Measurements from ENCODE around the gene FBN3.
"Not testable (repeated sequence)": the region's sequence is repeated elsewhere in the genome, so short reads cannot be mapped to it uniquely, and the experiment has no call there.

The FBN3 gene

DNA sequence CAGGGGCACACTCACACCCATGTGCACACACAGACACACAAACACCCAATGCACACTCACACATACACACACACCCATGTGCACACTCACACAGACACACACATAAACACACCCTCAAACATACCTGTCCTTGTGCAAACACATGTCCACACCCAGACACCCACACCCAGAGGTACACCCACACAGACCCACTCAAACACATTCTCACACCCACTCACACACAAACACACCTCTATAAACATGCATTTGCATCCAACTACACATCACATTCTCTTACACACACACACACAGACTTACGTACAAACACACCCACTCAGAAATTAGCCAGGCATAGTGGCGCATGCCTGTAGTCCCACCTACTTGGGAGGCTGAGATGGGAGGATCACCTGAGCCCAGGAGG lies 31.4 kb downstream of the FBN3 start:
- DNase-seq (ENCODE audit: low read depth): no peak

DNA sequence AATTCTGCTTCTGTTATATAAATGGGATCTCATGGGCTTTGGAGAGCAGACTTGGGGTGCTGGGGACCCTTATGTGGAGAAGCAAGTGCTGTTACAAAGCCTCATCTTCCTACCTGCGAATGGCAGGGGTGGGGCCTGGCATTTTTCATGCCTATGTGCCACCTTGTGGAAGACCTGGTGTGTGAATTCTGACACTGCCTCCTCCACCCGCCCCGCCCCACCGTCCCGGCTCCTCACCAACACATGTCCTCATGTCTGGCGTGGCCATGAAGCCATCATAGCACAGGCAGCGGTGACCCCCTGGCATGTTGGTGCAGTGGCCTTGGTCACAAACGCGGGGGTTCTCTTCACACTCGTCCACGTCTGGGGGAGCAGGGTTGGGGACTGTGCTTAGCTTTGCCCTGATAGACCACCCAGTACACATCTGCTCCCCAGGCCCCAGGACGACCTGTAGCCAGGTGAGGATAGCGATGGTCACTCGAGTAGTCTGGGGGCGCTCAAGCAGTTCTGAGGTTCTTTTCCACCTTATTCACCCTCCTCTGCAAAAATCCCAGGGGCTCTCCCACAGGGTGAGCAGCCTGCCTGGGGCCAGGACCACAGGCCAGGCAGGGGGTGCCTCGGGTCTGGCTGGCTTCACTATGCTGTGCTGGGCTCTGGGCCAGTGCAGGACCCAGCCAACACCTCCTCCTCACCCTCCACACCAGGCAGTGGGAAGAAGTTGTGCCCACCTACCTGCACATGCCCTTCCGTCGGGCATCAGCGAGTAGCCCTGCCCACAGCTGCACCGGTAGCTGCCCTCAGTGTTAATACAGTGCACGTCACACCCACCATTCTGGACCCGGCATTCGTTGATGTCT lies 32.7 kb downstream of the FBN3 start:
- DNase-seq (ENCODE audit: low read depth): no peak

- no peak for DNase-seq (ENCODE audit: low read depth)
These were observed 33.5 kb downstream of the FBN3 start for GRCh38 chr19:8115805-8116396.

GRCh38 chr19:8113017-8113416 lies 36.4 kb downstream of the FBN3 start:
- no peak for DNase-seq (ENCODE audit: low read depth)

DNA sequence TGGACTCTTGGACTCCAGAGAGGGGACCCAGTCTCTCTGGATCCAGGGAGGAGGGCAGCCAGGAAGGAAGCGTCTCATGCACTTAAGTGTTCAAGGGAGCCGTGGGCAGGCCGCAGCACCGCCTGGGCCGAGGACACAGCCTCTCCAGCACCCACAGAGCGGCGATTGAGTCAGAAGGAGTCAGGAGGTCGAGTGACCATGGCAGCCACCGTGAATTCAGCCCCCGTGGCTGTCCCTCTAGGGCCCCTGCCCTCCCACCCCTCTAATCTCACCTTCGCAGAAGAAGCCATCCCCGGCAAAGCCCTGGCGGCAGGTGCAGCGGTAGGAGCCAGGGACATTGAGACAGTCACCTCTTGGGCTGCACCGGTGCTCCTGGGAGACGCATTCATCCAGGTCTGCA lies 38.0 kb downstream of the FBN3 start:
- no peak for DNase-seq (ENCODE audit: low read depth)

- DNase-seq (ENCODE audit: low read depth): no peak
These were observed 38.5 kb downstream of the FBN3 start for GRCh38 chr19:8110931-8111330.

DNA sequence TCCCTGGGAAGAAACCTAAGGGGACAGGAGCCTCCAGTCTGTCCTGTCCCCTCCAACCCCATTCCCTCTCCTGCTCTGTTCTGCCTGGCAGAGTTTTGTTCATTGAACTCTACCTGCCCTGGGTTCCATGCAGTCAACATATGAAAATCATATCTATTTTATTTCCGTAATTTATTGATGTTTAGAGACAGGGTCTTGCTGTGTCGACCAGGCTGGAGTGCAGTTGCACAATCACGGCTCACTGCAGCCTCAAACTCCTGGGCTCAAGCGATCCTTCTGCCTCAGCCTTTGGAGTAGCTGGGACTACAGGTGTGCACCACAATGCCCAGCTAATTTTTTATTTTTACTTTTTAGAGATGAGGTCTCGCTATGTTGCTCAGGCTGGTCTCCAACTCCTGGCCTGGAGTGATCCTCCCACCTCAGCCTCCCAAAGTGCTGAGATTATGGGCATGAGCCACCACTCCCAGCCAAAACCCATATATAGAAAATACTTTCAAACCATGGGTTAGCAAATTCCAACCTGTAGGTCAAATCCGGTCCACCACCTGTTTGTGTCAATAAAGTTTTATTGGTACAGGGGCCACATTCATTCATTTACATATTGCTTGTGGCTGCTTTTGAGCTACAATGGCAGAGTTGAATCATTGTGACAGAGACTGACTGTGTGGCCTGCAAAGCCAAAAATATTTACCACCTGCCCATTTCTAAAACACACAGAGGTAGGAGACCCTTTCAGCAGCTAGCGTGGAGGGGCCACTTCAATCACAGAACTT lies 39.3 kb downstream of the FBN3 start:
- DNase-seq (ENCODE audit: low read depth): no peak

GRCh38 chr19:8109455-8109854 lies 39.9 kb downstream of the FBN3 start:
- DNase-seq (ENCODE audit: low read depth): no peak

DNA sequence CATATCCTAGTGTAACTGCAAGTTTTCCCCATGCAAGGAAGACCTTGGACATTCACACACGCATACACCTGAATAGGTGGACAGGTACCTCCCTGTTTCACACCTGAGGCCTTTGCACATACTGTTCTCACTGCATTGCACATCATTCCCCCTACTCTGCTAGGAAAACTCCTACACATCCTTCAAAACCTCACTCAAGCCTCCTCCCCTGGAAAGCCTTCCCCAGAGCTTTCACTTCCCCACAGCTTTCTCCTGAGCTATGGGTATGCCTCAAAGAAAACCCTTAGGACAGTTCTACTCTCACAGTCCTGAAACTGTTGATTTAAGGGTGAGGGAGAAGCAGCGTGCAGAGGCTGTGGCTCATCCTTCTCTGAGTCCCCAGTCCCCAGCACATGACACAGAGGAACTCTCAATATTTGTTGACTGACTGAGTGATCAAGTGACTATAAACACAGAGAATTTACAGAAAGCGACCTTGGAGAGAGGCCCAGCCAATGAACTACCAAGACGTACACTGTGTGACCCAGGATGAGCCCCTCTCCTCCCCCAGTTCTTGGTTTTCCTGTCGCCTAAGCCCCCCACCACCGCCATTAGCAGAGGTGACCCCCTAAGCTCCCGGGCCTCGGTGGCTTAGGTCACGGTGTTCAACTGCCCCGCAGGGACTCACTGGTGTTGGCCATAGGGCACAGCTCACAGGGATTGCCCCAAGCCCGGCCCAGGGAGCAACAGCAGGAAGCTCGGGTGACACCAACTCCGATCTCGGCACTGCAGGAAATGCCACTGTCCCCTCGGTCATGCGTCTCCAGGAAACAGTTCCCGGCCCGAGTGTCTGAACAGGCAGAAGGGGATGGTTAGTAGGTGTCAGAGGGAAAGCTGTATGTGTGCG lies 40.6 kb downstream of the FBN3 start:
- no peak for DNase-seq (ENCODE audit: low read depth)

GRCh38 chr19:8107301-8107903 lies 42.0 kb downstream of the FBN3 start:
- DNase-seq (ENCODE audit: low read depth): no peak

- DNase-seq (ENCODE audit: low read depth): no peak
These were observed 43.9 kb downstream of the FBN3 start for GRCh38 chr19:8105471-8105870.

GRCh38 chr19:8101910-8102309 lies 47.5 kb downstream of the FBN3 start:
- DNase-seq (ENCODE audit: low read depth): not testable (repeated sequence)

DNA sequence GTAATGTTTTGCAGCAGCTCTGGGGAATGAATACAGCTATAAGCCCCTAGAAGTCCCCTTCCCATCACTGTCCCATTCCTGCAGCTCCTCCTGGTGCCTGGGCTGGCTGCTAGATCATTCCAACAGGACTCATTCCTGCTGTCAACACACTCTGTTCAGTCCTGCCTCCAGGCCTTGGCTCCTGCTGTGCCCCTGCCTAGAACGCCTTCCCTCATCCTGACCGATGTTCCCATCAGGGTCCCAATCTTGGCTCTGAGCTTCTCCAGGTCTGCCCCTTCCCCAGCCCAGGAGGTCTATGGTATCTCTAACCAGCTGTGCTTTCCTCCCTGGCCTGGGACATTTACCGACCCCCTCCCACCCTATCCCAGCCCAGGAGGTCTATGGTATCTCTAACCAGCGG lies 48.1 kb downstream of the FBN3 start:
- no peak for DNase-seq (ENCODE audit: low read depth)

- DNase-seq (ENCODE audit: low read depth): no peak
These were observed 51.5 kb downstream of the FBN3 start for GRCh38 chr19:8097681-8098567.

DNA sequence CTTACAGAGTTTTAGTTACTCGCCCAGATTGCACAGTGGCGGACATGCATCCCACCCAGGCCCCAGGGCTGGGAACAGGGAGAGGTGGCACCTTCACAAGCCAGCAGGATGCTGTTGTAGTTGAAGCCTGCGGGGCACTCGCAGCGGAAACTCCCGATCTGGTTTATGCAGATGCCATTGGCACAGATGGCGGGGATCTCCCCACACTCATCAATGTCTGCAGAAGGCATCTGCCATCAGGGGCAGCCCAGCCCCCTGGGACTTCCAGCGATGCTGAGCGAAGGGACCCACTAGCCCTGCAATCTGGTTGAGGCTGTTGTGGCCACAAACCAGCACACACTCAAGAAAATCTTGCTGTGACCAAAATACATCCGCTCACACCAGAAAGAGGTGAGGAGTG lies 52.2 kb downstream of the FBN3 start:
- DNase-seq (ENCODE audit: low read depth): no peak

- DNase-seq (ENCODE audit: low read depth): no peak
These were observed 53.3 kb downstream of the FBN3 start for GRCh38 chr19:8096071-8096470.

DNA sequence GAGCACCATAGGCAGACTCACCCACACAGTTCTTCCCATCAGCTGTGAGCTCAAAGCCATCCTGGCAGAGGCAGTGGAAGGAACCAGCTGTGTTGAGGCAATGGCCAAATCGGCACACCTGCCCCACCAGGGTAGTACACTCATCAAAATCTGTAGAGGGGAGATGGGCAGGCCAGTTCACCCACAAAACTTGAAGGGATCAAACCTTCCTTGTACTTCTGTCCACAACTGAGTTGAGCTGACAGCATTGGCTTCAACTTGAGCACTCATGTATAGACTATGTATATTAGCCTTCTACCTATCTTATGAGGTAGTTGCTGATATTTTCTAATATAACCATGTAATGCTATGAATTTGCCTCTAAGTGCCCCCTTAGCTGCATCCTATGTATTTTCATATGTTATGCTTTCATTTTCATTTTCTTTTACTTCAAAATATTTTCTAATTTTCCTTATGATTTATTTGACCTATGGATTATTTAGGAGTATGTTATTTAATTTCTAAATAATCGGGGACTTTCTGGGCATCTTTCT lies 54.0 kb downstream of the FBN3 start:
- no peak for DNase-seq (ENCODE audit: low read depth)

DNA sequence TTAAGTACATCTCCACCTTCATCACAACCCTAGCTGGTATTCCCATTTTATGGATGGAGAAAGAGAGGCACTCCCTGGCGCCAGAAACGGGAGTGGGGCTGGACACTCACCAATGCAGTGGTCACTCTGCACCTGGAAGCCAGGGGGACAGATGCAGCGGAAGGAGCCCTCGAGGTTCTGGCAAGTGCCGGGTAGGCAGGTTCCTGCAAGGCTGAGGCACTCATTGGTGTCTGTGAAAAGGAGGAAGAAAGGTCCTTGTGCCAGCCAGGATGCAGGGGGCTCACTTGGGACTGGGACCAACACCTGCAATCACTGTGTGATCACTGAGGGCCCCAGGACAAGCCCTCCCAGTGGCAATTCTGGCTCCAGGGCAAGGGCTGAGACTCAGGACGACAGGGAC lies 55.1 kb downstream of the FBN3 start:
- no peak for DNase-seq (ENCODE audit: low read depth)

DNA sequence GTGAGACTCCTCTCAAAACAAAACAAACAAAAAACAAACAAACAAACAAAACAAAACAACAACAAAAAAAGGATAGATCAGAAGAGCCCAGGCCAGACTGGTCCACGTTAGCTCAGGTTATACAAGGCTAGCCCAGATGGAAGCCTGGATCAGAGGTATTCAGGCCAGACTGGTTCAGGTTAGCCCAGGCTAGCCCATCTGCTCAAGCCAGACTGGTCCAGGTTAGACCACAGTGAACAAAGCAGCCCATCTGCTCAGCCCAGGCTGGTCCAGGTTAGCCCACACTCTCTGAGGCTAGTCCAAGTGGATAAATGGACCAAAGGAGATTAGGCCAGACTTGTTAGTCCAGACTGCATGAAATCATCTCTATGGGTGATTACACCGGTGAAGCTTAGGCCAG lies 55.7 kb downstream of the FBN3 start:
- no peak for DNase-seq (ENCODE audit: low read depth)

DNA sequence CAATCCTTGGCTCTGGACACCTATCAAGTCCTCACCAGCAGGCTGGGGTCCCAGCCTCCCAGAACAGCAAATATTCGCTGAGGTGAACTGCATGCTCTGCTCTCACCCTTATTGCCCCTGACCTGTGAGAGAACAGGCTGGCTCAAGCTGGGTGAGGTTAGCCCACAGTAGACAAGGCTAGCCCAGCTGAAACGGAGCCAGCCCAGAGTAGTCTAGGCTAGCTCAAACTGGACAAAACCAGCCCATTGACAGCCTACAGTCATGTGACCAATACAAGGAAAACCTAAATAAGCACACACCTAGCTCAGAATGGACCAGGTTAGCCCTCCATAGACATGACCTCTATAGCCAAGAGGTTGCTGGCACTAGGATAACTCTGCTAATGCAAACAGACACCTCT lies 58.4 kb downstream of the FBN3 start:
- no peak for DNase-seq (ENCODE audit: low read depth)

Measured in fibroblast of the conjunctiva (primary cell).